Measurements from ENCODE around the gene CYP26B1.

DNA sequence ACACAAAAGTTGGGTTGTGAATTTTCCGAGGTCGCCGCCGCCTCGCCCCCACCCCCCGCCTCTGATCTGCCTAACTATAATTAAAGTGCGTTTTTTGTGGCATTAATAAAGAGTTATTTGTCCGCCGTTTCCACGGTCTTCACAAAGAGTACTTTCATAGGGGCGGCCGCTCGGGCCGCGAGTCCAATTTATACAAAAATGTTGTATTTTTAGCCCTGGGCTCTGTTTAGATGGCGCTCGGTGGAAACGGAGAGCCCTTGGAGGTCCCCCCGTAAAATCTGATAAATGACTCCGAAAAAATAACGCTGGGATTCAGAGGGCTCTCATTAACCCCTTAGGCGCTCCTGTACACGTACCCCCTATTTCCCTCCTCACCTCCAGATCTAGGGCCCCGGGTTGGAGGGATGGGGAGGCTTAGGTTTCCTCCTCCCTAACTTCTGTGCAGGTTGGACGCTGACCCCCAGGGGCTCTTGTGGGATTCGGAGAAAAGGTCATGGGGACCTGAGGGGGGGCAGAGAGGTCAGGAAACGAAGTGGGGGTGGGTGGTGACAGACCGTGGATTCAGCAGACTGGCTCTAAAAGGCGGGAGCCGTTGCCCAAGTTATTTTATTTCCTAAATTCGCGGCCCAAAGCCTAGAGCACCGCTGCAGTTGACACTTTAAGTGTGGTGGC, 1.9 kb downstream of the CYP26B1 start:
- TF ChIP-seq GRHL2 (CRISPR knock-in tag; IDR thresholded peaks at IDR 0.05; ENCODE audit: insufficient replicate concordance, severe bottlenecking) (no peak), CTCF (IDR thresholded peaks at IDR 0.05) (no peak), ZNF121 (CRISPR knock-in tag; IDR thresholded peaks at IDR 0.05) (no peak), NFATC4 (CRISPR knock-in tag; IDR thresholded peaks at IDR 0.05) (no peak), NFE2L1 (CRISPR knock-in tag; IDR thresholded peaks at IDR 0.05) (no peak), SP1 (CRISPR knock-in tag; conservative IDR thresholded peaks at IDR 0.05) (no peak), TCF7 (CRISPR knock-in tag; IDR thresholded peaks at IDR 0.05; ENCODE audit: low read depth) (no peak), SMAD3 (CRISPR knock-in tag; IDR thresholded peaks at IDR 0.05; ENCODE audit: borderline replicate concordance) (no peak)
- TF ChIP-seq, protein P1, sequence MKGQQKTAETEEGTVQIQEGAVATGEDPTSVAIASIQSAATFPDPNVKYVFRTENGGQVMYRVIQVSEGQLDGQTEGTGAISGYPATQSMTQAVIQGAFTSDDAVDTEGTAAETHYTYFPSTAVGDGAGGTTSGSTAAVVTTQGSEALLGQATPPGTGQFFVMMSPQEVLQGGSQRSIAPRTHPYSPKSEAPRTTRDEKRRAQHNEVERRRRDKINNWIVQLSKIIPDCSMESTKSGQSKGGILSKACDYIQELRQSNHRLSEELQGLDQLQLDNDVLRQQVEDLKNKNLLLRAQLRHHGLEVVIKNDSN (CRISPR knock-in tag; IDR thresholded peaks at IDR 0.05): no peak
- TF ChIP-seq, protein P2, sequence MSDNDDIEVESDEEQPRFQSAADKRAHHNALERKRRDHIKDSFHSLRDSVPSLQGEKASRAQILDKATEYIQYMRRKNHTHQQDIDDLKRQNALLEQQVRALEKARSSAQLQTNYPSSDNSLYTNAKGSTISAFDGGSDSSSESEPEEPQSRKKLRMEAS (CRISPR knock-in tag; IDR thresholded peaks at IDR 0.05): no peak
- TF ChIP-seq, protein P3, sequence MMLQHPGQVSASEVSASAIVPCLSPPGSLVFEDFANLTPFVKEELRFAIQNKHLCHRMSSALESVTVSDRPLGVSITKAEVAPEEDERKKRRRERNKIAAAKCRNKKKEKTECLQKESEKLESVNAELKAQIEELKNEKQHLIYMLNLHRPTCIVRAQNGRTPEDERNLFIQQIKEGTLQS (CRISPR knock-in tag; conservative IDR thresholded peaks at IDR 0.05): no peak

All from WTC11 (cell line).